Astrocyte of the cerebellum (primary cell): ENCODE data around the gene THSD4.

ENCODE experiments used
- DNase-seq: peaks from one replicate; pipeline ENCODE4 v3.0.0-alpha.2; 2011; ENCODE audit warnings: low read depth
- H3K4me3 ChIP-seq: 2 replicates; pipeline ENCODE4 v1.5.1; 2011; ENCODE audit warnings: mild to moderate bottlenecking, low read depth, low read length, moderate library complexity
- in situ Hi-C: cut with HindIII; loops from 2 replicates; pipeline ENCODE4 v1.10.0; 2017; ENCODE audit warnings: low sequenced_read_pairs
- TF ChIP-seq, protein P1 (sequence below): IDR thresholded peaks from 2 replicates; pipeline ENCODE4 v1.5.1; 2012; ENCODE audit warnings: low read length, low read depth, moderate library complexity, mild to moderate bottlenecking; ENCODE audit errors: missing control alignments

THSD4 gene

DNA sequence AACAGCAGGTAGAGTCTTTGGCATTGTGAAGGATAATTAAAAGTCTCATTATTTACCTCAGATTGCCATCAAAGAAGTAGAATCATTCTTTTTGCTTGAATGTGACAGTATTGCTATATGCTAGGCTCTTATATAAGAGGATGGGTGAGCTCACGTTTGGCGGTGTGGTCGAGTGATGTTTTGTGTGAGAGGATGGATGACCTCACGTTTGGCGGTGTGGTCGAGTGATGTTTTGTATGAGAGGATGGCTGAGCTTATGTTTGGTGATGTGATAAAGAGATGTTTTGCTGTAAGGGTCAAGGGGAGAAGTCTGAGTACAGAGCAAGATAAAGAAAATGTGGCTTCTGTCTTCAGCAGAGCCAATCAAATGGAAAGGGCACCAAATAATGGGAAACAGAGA lies 395.5 kb downstream of the THSD4 start:
- DNase-seq, result no peak
- in situ Hi-C loops, result no loop called here
- no peak overlapping the region for H3K4me3 ChIP-seq
- TF ChIP-seq, protein P1, sequence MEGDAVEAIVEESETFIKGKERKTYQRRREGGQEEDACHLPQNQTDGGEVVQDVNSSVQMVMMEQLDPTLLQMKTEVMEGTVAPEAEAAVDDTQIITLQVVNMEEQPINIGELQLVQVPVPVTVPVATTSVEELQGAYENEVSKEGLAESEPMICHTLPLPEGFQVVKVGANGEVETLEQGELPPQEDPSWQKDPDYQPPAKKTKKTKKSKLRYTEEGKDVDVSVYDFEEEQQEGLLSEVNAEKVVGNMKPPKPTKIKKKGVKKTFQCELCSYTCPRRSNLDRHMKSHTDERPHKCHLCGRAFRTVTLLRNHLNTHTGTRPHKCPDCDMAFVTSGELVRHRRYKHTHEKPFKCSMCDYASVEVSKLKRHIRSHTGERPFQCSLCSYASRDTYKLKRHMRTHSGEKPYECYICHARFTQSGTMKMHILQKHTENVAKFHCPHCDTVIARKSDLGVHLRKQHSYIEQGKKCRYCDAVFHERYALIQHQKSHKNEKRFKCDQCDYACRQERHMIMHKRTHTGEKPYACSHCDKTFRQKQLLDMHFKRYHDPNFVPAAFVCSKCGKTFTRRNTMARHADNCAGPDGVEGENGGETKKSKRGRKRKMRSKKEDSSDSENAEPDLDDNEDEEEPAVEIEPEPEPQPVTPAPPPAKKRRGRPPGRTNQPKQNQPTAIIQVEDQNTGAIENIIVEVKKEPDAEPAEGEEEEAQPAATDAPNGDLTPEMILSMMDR, result no peak

DNA sequence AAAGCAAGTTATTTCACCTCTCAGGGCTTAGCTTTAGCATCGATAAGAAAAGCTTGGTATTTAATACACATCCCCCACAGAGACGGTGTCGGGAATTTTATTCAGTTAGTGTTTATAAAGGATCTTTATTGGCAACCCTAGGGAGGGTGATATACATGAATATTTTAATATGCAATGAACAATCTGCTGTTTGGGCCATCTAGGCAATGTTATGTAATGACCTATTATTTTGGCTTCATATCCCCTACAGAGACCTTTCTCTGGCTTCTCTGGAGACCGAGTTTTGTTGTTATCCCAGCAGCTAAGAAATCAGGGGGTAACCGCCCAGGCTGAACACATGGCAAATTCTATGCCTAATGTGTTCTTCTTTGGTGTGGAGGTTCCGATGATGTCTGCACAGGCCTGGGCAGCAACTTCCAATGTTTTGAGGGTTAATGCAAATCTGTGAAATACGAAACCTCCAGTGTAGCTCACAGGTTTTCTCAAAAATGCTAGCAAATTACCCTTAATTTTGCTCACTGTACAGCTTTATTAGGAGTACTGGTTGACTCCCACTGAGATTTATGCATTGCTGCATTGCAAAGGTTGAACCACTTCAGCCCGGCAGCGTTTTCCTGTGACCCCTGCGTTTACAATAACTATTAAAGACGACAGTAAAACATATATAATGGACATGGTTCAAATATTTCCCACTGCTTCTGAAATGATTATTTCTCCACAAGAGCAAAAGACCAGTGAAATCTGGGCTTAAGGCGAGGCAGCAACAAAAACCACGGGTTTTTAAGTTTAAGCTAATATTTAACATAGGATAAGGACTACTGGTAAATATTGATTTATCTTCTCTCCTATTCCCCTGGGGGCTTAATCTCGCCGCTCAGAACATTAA lies 396.8 kb downstream of the THSD4 start:
- in situ Hi-C loops, result no loop called here
- no peak overlapping the region for H3K4me3 ChIP-seq
- TF ChIP-seq, protein P1, result no peak
- no peak for DNase-seq

DNA sequence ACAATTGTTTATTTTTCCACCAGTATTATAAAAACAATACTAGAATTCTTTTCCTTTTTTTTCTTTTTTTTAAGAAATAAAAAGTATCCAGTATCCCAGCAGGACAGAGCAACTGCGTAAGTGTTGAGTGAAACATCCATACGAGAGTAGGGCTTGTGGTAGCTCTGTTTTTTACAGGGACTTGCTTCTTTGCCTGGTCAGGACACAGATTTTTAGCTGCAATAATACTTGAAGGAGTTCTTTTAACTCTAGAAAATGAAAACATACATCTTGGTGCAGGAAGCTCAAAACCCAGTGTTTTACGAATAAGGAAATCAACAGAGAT lies 397.4 kb downstream of the THSD4 start:
- TF ChIP-seq, protein P1, result no peak
- H3K4me3 ChIP-seq, result no peak overlapping the region
- no peak for DNase-seq
- in situ Hi-C loops, result no loop called here

DNA sequence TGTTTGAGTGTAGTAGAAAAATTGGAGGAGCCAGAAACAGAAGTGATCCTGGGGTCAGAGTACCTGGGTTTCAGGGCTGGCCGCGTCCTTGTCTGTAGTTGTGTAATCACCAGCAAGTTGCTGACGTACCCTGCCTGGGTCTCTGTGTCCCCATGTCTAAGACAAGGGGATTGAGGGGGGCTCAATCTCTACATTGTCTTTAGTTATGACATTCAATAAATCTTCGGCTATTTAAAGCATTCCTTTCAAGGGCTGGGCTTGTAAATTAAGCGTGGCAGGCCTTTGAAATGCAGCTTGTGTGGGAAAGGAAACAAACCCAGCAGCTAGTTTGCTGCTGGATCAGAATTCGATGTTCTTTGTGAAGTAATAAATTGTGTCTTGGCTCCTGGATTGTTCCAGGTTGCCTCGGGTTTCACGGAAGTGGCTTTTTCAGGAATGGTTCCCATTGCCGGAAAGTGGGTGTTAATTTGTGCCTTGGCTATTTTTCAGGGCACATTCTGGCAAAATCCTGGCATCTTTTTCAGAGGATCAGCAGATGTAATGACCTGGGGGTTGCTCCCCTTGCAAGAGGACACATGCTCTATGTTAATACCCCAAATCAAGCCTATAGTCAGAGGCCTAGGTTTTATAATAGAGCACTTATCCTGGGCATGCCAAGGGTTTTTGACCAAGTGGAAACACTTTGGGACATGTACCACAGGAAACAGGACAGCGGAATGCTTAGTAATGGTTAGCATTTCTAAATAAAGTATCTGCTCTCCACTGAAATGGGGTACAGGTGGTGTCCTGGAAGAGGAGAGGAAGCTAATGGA lies 400.3 kb downstream of the THSD4 start:
- no peak overlapping the region for H3K4me3 ChIP-seq
- TF ChIP-seq, protein P1, result no peak

DNA sequence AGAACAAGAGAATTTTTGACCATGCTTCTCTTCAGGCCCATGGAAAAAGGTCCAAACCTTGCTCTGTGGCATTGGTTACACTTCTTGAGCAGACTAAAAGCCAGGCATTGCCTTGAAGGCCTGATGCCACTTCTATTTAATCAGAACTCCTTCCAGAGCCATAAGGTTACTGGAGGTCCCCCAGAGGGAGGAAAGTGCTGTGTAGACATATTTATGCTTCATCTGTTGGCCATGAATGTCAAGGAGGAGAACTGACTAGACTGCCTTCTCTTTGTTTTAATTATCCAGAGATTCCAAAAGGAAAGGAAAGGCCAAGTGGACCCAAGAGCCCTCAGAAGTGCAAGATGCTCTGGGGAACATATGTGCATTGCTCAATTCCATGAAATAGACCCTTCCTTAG lies 402.5 kb downstream of the THSD4 start:
- TF ChIP-seq, protein P1, result no peak
- DNase-seq, result no peak
- in situ Hi-C loops, result no loop called here

More for the DNA sequence above, 400.3 kb downstream of the THSD4 start:
- no peak for DNase-seq
- in situ Hi-C loops, result no loop called here

DNA sequence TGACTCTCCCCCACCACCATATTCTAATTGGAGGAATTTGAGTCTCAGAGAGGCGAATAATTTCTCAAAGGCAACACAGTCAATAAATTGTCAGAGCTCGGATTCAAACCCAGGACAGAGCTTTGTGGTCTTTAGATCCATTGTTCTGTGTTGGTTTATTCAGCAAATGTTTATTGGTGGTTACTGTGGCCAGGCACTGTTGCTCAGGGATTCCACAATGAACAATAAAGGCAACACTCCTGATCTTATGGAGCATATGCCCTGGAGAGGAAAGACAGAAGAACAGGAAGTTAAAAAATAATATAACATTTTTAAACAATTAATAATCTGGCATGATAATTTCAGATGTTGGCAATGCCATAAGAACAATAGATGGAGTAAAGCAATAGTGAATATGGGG lies 403.4 kb downstream of the THSD4 start:
- H3K4me3 ChIP-seq, result no peak overlapping the region
- TF ChIP-seq, protein P1, result no peak
- DNase-seq, result no peak
- in situ Hi-C loops, result no loop called here

More for the DNA sequence above, 402.5 kb downstream of the THSD4 start:
- no peak overlapping the region for H3K4me3 ChIP-seq
